ENCODE data around the gene ATP13A2.

DNA sequence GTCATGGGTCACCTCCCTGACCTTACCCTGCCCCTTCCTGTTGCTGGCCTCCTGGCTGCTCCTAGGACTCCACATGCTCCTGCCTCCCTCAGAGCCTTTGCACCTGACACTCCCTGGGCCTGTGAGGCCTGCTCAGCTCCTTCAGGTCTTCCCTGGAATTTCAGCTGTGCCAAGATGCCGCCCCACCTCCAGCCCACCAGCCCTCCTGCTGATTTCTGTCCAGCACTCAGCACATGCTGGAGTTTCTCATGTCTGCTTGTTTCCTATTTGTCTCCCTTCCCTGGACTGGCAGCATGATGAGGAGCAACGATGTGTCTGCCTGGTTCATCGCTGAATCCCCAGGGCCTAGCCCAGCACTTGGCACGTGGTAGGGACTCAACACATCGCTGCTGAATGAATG is 34.4 kb downstream of the ATP13A2 start:
- TF ChIP-seq CTCF (IDR thresholded peaks at IDR 0.05 in 8 of 11, conservative IDR thresholded peaks at IDR 0.05 in 3 of 11) (no peak), POLR2A (IDR thresholded peaks at IDR 0.05) (no peak)

All from spleen (tissue), 7 donors.